Measurements from ENCODE around the gene SYNPR. TPM values are rescaled to one million over a fixed set of nuclear protein-coding genes. Genes with fewer than 3 reads are reported as not detected.

SYNPR gene
- total RNA-seq, 1 experiment from 2014 or later = 0.17 TPM

DNA sequence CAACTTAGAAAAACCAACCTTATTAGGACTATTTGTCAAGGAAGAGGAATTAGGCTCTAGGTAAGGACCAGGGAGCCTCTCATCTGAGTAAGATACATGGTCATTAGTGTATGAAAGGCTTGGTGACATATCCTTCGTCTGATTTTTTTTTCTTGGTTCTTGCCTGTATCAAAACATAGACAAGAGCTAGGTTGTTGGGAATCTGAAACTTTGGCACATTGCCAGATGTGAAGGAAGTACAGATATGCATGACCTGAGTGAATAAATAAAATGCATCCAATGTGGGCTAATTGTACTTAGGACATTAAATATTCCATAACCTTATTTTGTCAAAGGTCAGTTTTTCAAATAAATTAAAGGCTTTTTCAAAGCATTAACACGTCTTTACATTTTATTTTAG, 151.8 kb downstream of the SYNPR start:
- Histone ChIP-seq H4K5ac (ENCODE audit: insufficient read length, low read depth, low read length) (no peak overlapping the region), H2BK5ac (ENCODE audit: insufficient read length, low read length) (no peak overlapping the region), H4K8ac (replicated peaks; ENCODE audit: insufficient read length, low read depth, low read length) (no peak overlapping the region), H3K4ac (ENCODE audit: low read depth, low read length) (no peak overlapping the region), H3K23ac (ENCODE audit: insufficient read length, low read depth, low read length) (no peak overlapping the region), H3K79me1 (ENCODE audit: insufficient read depth, low read depth, low read length, poor library complexity, severe bottlenecking) (no peaks in the 10 kb centered on the region), H3K23me2 (ENCODE audit: insufficient read length, low read depth, low read length, poor library complexity, severe bottlenecking) (no peaks in the 10 kb centered on the region), H4K20me1 (ENCODE audit: control insufficient read depth, insufficient read depth, insufficient read length) (no peaks in the 10 kb centered on the region), H3K79me2 (ENCODE audit: insufficient read depth, low read length) (no peaks in the 10 kb centered on the region), H3K4me1 (ENCODE audit: insufficient read depth, low read length) (no peaks in the 10 kb centered on the region), H2BK15ac (ENCODE audit: low read depth, low read length) (no peak overlapping the region), H3K18ac (ENCODE audit: insufficient read length, low read depth, low read length) (no peak overlapping the region), H3T11ph (ENCODE audit: low read length) (no peak overlapping the region), H4K91ac (ENCODE audit: insufficient read length, low read depth, low read length) (no peak overlapping the region), H3K9ac (ENCODE audit: extremely low read depth, insufficient read length, low read length) (no peak overlapping the region), H2BK12ac (ENCODE audit: insufficient read length, low read depth, low read length) (no peak overlapping the region), H3K14ac (ENCODE audit: insufficient read depth, low read length) (no peak overlapping the region), H3K4me2 (ENCODE audit: insufficient read depth, insufficient read length, low read length) (no peak overlapping the region), H3K27me3 (ENCODE audit: insufficient read depth, low read length) (no peaks in the 10 kb centered on the region), H3K9me3 (ENCODE audit: control insufficient read depth, low read depth, low read length) (no peaks in the 10 kb centered on the region), H3K27ac (ENCODE audit: insufficient read length, low read depth, low read length) (no peak overlapping the region), H2BK120ac (ENCODE audit: low read depth, low read length, poor library complexity, severe bottlenecking) (no peak overlapping the region), H2AFZ (ENCODE audit: low read length) (no peak overlapping the region), H3K56ac (ENCODE audit: insufficient read length, low read depth, low read length) (no peak overlapping the region), H2AK5ac (ENCODE audit: insufficient read length, low read length) (no peak overlapping the region), H2BK20ac (ENCODE audit: low read depth, low read length, poor library complexity, severe bottlenecking) (no peak overlapping the region)
- Mint-ChIP-seq H3K27ac (no peak overlapping the region), H3K4me1 (peaks cover 17 to 20% of the 10 kb centered on the region in 2 experiments), H3K27me3 (ENCODE audit: low read depth) (no peaks in the 10 kb centered on the region), H3K4me3 (no peak overlapping the region), H3K9me3 (no peaks in the 10 kb centered on the region), H3K36me3 (ENCODE audit: insufficient read depth in 1 of 3, low read depth in 3 of 3) (no peaks in the 10 kb centered on the region)
- no peak for DNase-seq
- WGBS (ENCODE audit: extremely low coverage, insufficient read length, low lambda C conversion rate) = no CpG with 5 or more reads among the region's 2 CpGs
- TF ChIP-seq, protein P1, sequence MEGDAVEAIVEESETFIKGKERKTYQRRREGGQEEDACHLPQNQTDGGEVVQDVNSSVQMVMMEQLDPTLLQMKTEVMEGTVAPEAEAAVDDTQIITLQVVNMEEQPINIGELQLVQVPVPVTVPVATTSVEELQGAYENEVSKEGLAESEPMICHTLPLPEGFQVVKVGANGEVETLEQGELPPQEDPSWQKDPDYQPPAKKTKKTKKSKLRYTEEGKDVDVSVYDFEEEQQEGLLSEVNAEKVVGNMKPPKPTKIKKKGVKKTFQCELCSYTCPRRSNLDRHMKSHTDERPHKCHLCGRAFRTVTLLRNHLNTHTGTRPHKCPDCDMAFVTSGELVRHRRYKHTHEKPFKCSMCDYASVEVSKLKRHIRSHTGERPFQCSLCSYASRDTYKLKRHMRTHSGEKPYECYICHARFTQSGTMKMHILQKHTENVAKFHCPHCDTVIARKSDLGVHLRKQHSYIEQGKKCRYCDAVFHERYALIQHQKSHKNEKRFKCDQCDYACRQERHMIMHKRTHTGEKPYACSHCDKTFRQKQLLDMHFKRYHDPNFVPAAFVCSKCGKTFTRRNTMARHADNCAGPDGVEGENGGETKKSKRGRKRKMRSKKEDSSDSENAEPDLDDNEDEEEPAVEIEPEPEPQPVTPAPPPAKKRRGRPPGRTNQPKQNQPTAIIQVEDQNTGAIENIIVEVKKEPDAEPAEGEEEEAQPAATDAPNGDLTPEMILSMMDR (conservative IDR thresholded peaks at IDR 0.05) = no peak

All from H9 (cell line).